Suprapubic skin (tissue), 4 donors: ENCODE measurements around the gene SCRN1. TPM values are rescaled to one million over a fixed set of nuclear protein-coding genes. Genes with fewer than 3 reads are reported as not detected.

ENCODE experiments used
- DNase-seq, 2 donors: peaks; one replicate each; pipeline ENCODE4 v3.0.0-alpha.2; 2019; ENCODE audit warnings: low spot score in 2 of 2
- H3K27ac ChIP-seq: fragments of 200-600 bp; sonication (generic); one replicate; pipeline ENCODE4 v1.5.1; 2019
- H3K27me3 ChIP-seq: fragments of 200-600 bp; sonication (generic); one replicate; pipeline ENCODE4 v1.5.1; 2019
- H3K36me3 ChIP-seq: fragments of 200-600 bp; sonication (generic); one replicate; pipeline ENCODE4 v1.5.1; 2019
- H3K4me1 ChIP-seq: fragments of 200-600 bp; sonication (generic); one replicate; pipeline ENCODE4 v1.5.1; 2019
- H3K4me3 ChIP-seq: fragments of 200-600 bp; sonication (generic); one replicate; pipeline ENCODE4 v1.5.1; 2019; ENCODE audit warnings: mild to moderate bottlenecking
- H3K9me3 ChIP-seq: fragments of 200-600 bp; sonication (generic); one replicate; pipeline ENCODE4 v1.5.1; 2019
- EP300 ChIP-seq: sonication (generic); formaldehyde crosslinking; IDR thresholded peaks from one replicate; pipeline ENCODE4 v1.6.1; 2017; ENCODE audit warnings: antibody characterized with exemption
- POLR2A ChIP-seq, 2 donors: fragments of 450-650 bp; IDR thresholded peaks; one replicate each; pipeline ENCODE4 v1.6.1; 2017; ENCODE audit warnings: antibody characterized with exemption in 2 of 2, mild to moderate bottlenecking in 2 of 2, moderate library complexity in 2 of 2
- POLR2AphosphoS5 ChIP-seq, 3 donors: sonication (generic); formaldehyde crosslinking; IDR thresholded peaks; one replicate each; pipeline ENCODE4 v1.6.1; 2017; ENCODE audit warnings: antibody characterized with exemption in 3 of 3
- WGBS: methylation state at CpG from one replicate; pipeline ENCODE4 v1.1.5; 2018; 5-methylcytosine and 5-hydroxymethylcytosine counted together
- total RNA-seq, 4 donors: library from RNA; depleted of rRNA; stranded (reverse); fragments of >200 nt; gene quantifications; one replicate each; pipeline ENCODE4 v1.1.0, GENCODE V29; 2016
- TF ChIP-seq, protein P1 (sequence below), 2 donors: fragments of 200-600 bp in 1 of 2; fragments of 450-650 bp in 1 of 2; sonication (generic) in 1 of 2; IDR thresholded peaks; one replicate each; pipeline ENCODE4 v1.5.1; 2016 to 2019; ENCODE audit warnings: antibody characterized with exemption in 2 of 2, mild to moderate bottlenecking in 1 of 2, moderate library complexity in 1 of 2

The SCRN1 gene
- total RNA-seq, 4 donors from 2014 or later, result 10.8 to 26.0 (median 15.0) TPM

DNA sequence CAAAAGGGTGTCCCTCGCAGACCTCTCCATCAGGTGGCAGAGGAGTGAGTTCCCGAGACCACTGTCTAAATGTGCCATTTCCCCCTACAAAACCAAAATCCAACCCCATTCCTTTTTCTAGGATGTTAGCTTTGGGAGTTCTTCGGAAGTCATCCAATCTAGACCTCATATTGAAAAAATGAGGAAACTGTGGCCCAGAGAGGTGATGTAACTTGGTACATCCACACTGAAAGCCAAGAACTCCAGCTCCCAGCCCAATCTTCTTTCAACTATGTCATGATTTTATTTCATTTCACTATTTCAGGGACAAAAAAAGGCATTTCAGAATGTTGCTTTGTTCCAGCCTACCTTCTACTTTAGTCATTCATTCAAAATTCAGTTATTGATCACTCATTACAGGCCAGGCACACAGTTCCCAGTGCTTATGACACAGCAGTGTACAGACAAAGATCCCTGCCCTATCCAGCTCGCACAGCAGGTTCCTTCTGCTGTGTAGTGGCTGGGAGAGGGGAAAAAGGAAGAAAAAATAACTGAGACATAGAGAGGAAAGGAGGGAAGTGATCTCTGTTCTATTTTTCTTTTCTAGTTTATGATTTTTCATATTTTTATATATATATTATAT lies 35.8 kb downstream of the SCRN1 start:
- no peaks in the 10 kb centered on the region for H3K9me3 ChIP-seq
- no peak for DNase-seq
- no peak overlapping the region for H3K4me3 ChIP-seq
- TF ChIP-seq, protein P1, sequence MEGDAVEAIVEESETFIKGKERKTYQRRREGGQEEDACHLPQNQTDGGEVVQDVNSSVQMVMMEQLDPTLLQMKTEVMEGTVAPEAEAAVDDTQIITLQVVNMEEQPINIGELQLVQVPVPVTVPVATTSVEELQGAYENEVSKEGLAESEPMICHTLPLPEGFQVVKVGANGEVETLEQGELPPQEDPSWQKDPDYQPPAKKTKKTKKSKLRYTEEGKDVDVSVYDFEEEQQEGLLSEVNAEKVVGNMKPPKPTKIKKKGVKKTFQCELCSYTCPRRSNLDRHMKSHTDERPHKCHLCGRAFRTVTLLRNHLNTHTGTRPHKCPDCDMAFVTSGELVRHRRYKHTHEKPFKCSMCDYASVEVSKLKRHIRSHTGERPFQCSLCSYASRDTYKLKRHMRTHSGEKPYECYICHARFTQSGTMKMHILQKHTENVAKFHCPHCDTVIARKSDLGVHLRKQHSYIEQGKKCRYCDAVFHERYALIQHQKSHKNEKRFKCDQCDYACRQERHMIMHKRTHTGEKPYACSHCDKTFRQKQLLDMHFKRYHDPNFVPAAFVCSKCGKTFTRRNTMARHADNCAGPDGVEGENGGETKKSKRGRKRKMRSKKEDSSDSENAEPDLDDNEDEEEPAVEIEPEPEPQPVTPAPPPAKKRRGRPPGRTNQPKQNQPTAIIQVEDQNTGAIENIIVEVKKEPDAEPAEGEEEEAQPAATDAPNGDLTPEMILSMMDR (IDR thresholded peaks at IDR 0.05), result no peak
- no peak for TF ChIP-seq POLR2A (IDR thresholded peaks at IDR 0.05)
- no peak for TF ChIP-seq POLR2AphosphoS5 (IDR thresholded peaks at IDR 0.05)
- no peak for TF ChIP-seq EP300
- no peaks in the 10 kb centered on the region for H3K27me3 ChIP-seq
- no peaks in the 10 kb centered on the region for H3K4me1 ChIP-seq
- WGBS, result 74% methylated on average over 4 of the region's 4 CpGs
- H3K36me3 ChIP-seq, result peaks cover 26% of the 10 kb centered on the region
- H3K27ac ChIP-seq, result no peak overlapping the region

DNA sequence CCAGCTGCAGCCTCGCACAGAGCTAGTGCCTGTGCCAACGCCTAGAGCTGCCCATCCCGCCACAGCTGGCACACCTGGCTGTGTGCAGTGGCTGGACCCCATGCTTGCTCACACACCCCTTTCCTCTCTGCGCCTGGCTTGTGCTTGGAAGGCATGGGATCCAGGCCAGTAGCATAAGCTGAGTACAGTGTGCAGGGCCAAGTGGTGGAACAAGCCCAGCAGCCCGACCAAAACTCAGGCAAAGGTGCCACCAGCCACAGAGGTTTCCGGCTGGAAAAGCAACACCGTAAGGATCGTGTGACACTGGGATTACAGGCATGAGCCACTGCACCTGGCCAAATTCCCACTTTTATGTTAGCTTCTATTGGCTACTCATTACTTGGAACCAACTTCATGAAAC lies 38.4 kb downstream of the SCRN1 start:
- Histone ChIP-seq H3K27ac (no peak overlapping the region), H3K36me3 (peaks cover 26% of the 10 kb centered on the region), H3K4me3 (no peak overlapping the region), H3K27me3 (no peaks in the 10 kb centered on the region), H3K4me1 (no peaks in the 10 kb centered on the region), H3K9me3 (no peaks in the 10 kb centered on the region)
- no peak for DNase-seq
- no peak for TF ChIP-seq POLR2A (IDR thresholded peaks at IDR 0.05)
- no peak for TF ChIP-seq POLR2AphosphoS5 (IDR thresholded peaks at IDR 0.05)
- no peak for TF ChIP-seq EP300
- TF ChIP-seq, protein P1 (IDR thresholded peaks at IDR 0.05), result no peak
- 80% methylated on average over 8 of the region's 8 CpGs for WGBS

DNA sequence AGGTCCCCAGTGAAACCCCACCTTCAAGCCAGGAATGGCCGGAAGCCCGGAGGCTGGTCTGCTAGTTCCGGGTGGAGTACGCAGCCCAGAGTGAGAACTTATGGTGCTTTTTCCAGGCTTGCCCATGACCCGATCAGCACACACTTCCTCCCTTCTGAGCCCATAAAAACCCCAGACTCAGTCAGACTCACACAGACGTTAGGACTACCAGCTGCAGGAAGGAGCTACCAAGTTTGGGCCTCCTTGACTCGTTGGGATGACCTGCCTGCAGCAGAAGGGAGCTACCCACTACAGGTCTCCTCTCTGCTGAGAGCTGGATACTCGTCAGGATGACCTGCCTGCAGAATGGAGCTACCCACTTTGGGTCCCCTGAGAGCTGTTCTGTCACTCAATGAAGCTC lies 39.1 kb downstream of the SCRN1 start:
- Histone ChIP-seq H3K9me3 (no peaks in the 10 kb centered on the region), H3K27ac (no peak overlapping the region), H3K4me1 (no peaks in the 10 kb centered on the region), H3K36me3 (peaks cover 26% of the 10 kb centered on the region), H3K27me3 (no peaks in the 10 kb centered on the region), H3K4me3 (no peak overlapping the region)
- TF ChIP-seq EP300, result no peak
- TF ChIP-seq POLR2AphosphoS5 (IDR thresholded peaks at IDR 0.05), result no peak
- TF ChIP-seq, protein P1 (IDR thresholded peaks at IDR 0.05), result no peak
- TF ChIP-seq POLR2A (IDR thresholded peaks at IDR 0.05), result no peak
- 93% methylated on average over 8 of the region's 8 CpGs for WGBS
- DNase-seq, result no peak

DNA sequence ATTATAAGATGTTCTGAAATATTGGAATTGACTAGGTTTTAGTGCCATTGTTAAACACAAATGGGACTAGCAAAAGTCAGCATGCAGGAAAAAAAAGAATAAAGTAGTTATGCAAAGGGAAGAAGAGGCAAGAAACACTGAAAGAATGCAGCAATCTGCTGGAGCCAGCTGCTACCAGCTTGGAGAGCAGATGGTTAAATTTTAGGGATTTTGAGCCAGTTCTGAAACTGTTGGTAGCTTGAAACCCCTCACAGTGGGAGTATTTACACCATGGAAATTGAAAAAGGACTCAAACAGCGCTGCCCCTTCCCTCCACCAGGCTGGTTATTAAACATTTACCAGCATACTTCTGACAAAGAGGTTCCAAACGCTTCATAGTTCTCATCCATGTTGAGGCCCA lies 41.0 kb downstream of the SCRN1 start:
- no peak for DNase-seq
- H3K9me3 ChIP-seq, result no peaks in the 10 kb centered on the region
- H3K27me3 ChIP-seq, result no peaks in the 10 kb centered on the region
- H3K4me3 ChIP-seq, result no peak overlapping the region
- no peak overlapping the region for H3K27ac ChIP-seq
- H3K4me1 ChIP-seq, result no peaks in the 10 kb centered on the region
- no peak for TF ChIP-seq POLR2AphosphoS5 (IDR thresholded peaks at IDR 0.05)
- TF ChIP-seq, protein P1 (IDR thresholded peaks at IDR 0.05), result no peak
- TF ChIP-seq POLR2A (IDR thresholded peaks at IDR 0.05), result no peak
- TF ChIP-seq EP300, result no peak
- WGBS, result 81% methylated on average over 2 of the region's 2 CpGs
- H3K36me3 ChIP-seq, result peaks cover 32% of the 10 kb centered on the region

DNA sequence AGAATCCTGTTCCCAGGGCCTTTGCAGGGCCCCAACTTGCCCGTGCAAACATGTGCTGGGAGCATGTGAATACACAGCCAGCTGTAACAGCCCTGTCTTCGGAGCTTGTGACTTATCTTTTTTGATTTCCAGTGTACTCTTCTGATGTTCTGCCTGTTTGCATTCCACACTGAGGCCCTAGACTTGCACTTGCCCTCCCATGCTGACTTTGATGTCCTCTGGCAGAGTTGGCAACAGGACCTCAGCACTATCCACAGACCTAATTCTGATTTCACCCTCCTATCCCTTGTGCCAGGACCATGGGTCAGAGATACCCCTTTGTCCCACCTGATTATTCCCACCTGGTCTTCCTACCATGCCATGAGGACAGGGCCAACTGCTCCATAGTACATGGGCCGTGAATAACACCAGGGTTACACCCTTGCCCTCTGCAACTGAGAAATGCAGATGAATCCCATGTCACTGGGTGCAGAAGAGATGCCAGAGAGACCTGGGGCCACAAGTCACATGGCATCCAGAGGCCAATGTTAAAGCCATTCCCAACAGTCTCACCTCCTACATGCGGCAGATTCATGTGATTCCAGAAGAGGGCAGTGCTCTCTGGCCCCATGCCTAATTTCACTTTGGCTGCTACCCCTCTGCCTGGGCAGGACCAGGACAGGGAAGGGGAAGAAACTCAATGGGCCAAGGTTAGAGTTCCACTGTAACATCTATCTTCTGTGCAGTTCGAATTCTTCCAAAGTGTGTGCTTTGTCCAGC lies 43.0 kb downstream of the SCRN1 start:
- Histone ChIP-seq H3K27ac (no peak overlapping the region), H3K9me3 (no peaks in the 10 kb centered on the region), H3K4me1 (no peaks in the 10 kb centered on the region), H3K27me3 (no peaks in the 10 kb centered on the region), H3K36me3 (peaks cover 36% of the 10 kb centered on the region), H3K4me3 (no peak overlapping the region)
- no peak for TF ChIP-seq POLR2A (IDR thresholded peaks at IDR 0.05)
- TF ChIP-seq, protein P1 (IDR thresholded peaks at IDR 0.05), result no peak
- no peak for TF ChIP-seq EP300
- no peak for TF ChIP-seq POLR2AphosphoS5 (IDR thresholded peaks at IDR 0.05)
- WGBS, result 71% methylated on average over 5 of the region's 5 CpGs
- no peak for DNase-seq
